ENCODE measurements around the gene YIPF5.

- TF ChIP-seq POLR2A (IDR thresholded peaks at IDR 0.05), result no peak
- TF ChIP-seq CTCF (IDR thresholded peaks at IDR 0.05), result no peak
Measured at GRCh38 chr5:144166696-144167095, 3.8 kb downstream of the YIPF5 start.
